DOHH2 (cell line): ENCODE data around the gene MSLN.

Source experiments
- H3F3A ChIP-seq: fragments of 200-600 bp; sonication (generic), shearing (Covaris generic); 2 replicates; pipeline ENCODE4 v1.6.0; 2016; ENCODE audit warnings: antibody characterized with exemption, mild to moderate bottlenecking; ENCODE audit not compliant: control insufficient read depth, insufficient read depth
- H3K27ac ChIP-seq: fragments of 200-600 bp; sonication (generic); 2 replicates; pipeline ENCODE4 v1.5.1; 2014; ENCODE audit warnings: low read depth, mild to moderate bottlenecking, low read length, moderate library complexity
- H3K27me3 ChIP-seq: fragments of 200-600 bp; sonication (generic); 2 replicates; pipeline ENCODE4 v1.6.1; 2014; ENCODE audit warnings: mild to moderate bottlenecking, low read length, mixed read lengths; ENCODE audit not compliant: control insufficient read depth
- H3K36me3 ChIP-seq: fragments of 200-600 bp; sonication (generic); 2 replicates; pipeline ENCODE4 v1.6.1; 2014; ENCODE audit warnings: mild to moderate bottlenecking, low read length, moderate library complexity, mixed read lengths; ENCODE audit not compliant: control insufficient read depth
- H3K4me1 ChIP-seq: fragments of 200-600 bp; sonication (generic); 2 replicates; pipeline ENCODE4 v1.6.1; 2014; ENCODE audit warnings: mild to moderate bottlenecking, low read length, mixed read lengths; ENCODE audit not compliant: control insufficient read depth
- H3K4me2 ChIP-seq: fragments of 200-600 bp; sonication (generic); 2 replicates; pipeline ENCODE4 v1.6.0; 2014; ENCODE audit warnings: mild to moderate bottlenecking, low read length, moderate library complexity
- H3K4me3 ChIP-seq: fragments of 200-600 bp; sonication (generic); 2 replicates; pipeline ENCODE4 v1.5.1; 2014; ENCODE audit warnings: mild to moderate bottlenecking, low read length, mixed read lengths
- H3K79me2 ChIP-seq: fragments of 200-600 bp; sonication (generic); 2 replicates; pipeline ENCODE4 v1.6.1; 2014; ENCODE audit warnings: mild to moderate bottlenecking, low read length, mixed read lengths; ENCODE audit not compliant: control insufficient read depth
- H3K9me2 ChIP-seq: fragments of 200-600 bp; sonication (generic); replicated peaks from 2 replicates; pipeline ENCODE4 v1.6.1; 2014; ENCODE audit warnings: mild to moderate bottlenecking, low read length, mixed read lengths; ENCODE audit not compliant: control insufficient read depth
- H3K9me3 ChIP-seq: fragments of 200-600 bp; sonication (generic); 2 replicates; pipeline ENCODE4 v1.6.1; 2014; ENCODE audit warnings: antibody characterized with exemption, low read length, mixed read lengths; ENCODE audit not compliant: control insufficient read depth, insufficient read depth
- H4K20me1 ChIP-seq: fragments of 200-600 bp; sonication (generic); 2 replicates; pipeline ENCODE4 v1.6.0; 2014; ENCODE audit warnings: low read depth, mild to moderate bottlenecking, antibody characterized with exemption, low read length, moderate library complexity; ENCODE audit not compliant: control insufficient read depth, insufficient read depth
- EZH2phosphoT487 ChIP-seq: fragments of 200-600 bp; sonication (generic); IDR thresholded peaks from 2 replicates; pipeline ENCODE4 v1.6.1; 2017; ENCODE audit warnings: borderline replicate concordance, mild to moderate bottlenecking, antibody characterized with exemption, low read length, moderate library complexity, mixed read lengths
- TF ChIP-seq, protein P1 (sequence below): fragments of 200-600 bp; sonication (generic); IDR thresholded peaks from one replicate; pipeline ENCODE4 v1.5.1; 2014; ENCODE audit warnings: antibody characterized with exemption, mild to moderate bottlenecking, low read depth, low read length; ENCODE audit not compliant: poor library complexity, severe bottlenecking

MSLN gene

DNA sequence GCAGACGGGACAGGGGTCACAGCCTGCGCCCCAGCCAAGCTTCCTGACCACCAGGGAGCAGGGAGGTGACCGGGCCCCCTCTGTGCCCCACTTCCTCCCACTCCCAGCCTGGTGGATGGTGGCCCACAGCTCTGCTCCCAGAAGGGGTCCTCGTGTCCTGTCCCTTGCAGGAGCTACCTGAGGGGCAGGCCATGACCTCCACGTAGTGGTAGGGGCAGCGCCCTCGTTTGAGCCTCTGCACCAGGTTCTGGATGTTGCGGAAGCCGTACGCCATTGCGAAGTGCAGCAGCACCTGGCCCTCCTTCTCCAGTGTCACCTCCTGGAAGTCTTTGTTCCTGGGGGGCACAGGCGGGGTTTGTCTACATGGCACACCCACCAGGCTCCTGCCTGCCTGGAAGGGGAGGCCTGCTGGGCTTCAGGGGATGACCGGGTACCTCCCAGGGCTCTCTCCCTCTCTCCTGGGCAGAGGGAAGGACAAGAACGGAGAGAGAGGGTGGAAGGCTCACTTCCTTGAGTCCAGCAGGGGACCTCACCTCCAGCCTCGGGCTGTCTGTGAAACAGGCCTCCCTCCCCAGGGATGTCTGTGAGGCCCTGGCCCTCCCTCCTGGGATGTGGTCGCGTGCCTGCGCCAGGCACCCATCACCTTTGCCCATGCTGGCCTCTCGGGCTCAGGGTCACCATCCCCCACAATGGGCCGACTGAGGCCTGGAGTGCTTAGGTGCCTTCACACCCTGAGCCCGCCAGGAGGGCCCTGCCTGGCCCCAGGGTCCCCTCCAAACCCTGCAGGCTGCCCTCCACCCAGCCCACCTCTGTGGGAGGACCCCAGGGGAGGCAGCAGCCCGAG lies 29.6 kb upstream of the MSLN start:
- H3K4me1 ChIP-seq, result peaks cover 56% of the 10 kb centered on the region
- H3K9me2 ChIP-seq, result no peaks in the 10 kb centered on the region
- H3K4me3 ChIP-seq, result no peak overlapping the region
- peaks cover 68% of the 10 kb centered on the region for H3K36me3 ChIP-seq
- H3F3A ChIP-seq, result peaks cover 5% of the 10 kb centered on the region; the same call in 1 of the 2 replicates
- no peaks in the 10 kb centered on the region for H3K9me3 ChIP-seq
- no peak overlapping the region for H3K4me2 ChIP-seq
- peak overlapping the region; percentile 56 for H3K27ac ChIP-seq
- peaks cover 11% of the 10 kb centered on the region for H3K79me2 ChIP-seq
- no peak for TF ChIP-seq EZH2phosphoT487
- TF ChIP-seq, protein P1, sequence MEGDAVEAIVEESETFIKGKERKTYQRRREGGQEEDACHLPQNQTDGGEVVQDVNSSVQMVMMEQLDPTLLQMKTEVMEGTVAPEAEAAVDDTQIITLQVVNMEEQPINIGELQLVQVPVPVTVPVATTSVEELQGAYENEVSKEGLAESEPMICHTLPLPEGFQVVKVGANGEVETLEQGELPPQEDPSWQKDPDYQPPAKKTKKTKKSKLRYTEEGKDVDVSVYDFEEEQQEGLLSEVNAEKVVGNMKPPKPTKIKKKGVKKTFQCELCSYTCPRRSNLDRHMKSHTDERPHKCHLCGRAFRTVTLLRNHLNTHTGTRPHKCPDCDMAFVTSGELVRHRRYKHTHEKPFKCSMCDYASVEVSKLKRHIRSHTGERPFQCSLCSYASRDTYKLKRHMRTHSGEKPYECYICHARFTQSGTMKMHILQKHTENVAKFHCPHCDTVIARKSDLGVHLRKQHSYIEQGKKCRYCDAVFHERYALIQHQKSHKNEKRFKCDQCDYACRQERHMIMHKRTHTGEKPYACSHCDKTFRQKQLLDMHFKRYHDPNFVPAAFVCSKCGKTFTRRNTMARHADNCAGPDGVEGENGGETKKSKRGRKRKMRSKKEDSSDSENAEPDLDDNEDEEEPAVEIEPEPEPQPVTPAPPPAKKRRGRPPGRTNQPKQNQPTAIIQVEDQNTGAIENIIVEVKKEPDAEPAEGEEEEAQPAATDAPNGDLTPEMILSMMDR, result no peak
- no peaks in the 10 kb centered on the region for H3K27me3 ChIP-seq
- H4K20me1 ChIP-seq, result no peaks in the 10 kb centered on the region

DNA sequence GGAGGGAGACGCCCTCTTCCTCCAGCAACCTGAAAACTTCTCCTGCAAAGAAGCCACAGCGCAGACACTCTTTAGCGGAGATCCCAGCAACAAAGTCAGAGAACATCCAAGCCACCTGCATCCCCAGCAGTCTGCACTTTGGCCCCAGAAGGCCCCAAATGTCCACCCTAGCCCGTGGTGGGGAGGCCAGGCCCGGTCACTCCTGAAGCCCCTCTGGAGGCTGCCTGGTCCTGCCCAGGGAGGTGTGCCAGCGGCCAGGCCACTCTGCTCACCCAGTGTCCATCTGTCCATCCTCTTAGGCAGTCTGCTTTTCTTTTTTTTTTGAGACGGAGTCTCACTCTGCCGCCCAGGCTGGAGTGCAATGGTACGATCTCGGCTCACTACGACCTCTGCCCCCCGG lies 28.2 kb upstream of the MSLN start:
- Histone ChIP-seq H3K79me2 (peaks cover 25% of the 10 kb centered on the region), H3K27me3 (no peaks in the 10 kb centered on the region), H4K20me1 (no peaks in the 10 kb centered on the region), H3K4me3 (no peak overlapping the region), H3F3A (peaks cover 3% of the 10 kb centered on the region; the same call in 1 of the 2 replicates), H3K36me3 (peaks cover 83% of the 10 kb centered on the region), H3K9me2 (no peaks in the 10 kb centered on the region), H3K4me2 (no peak overlapping the region; the same call in 1 of the 2 replicates), H3K9me3 (no peaks in the 10 kb centered on the region), H3K27ac (peak overlapping the region; percentile 56), H3K4me1 (peaks cover 62% of the 10 kb centered on the region)
- TF ChIP-seq EZH2phosphoT487, result no peak
- TF ChIP-seq, protein P1, result no peak

DNA sequence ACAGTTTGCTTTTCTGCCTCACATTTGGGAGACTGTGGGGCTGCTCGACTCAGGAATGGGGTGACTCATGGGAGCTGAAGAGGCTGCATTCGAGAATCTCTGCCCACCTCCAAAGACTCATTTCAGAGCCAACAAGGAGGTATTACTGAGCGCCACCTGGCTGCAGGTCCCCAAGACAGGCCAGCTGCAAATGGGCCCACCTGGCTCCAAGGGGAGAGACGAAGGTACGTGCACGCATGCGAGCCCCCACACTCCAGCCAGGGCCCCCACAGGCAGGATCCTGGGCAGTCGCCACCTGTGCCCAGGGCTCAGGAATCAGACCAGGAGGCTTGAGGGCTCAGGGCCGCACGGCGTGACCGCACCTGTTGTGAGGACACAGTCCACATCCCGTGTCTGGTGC lies 27.6 kb upstream of the MSLN start:
- peaks cover 87% of the 10 kb centered on the region for H3K36me3 ChIP-seq
- no peak overlapping the region for H3K4me3 ChIP-seq
- no peaks in the 10 kb centered on the region for H3K9me3 ChIP-seq
- no peak overlapping the region for H3K27ac ChIP-seq
- peaks cover 6% of the 10 kb centered on the region for H3F3A ChIP-seq
- peaks cover 27% of the 10 kb centered on the region for H3K79me2 ChIP-seq
- no peaks in the 10 kb centered on the region for H3K27me3 ChIP-seq
- no peak overlapping the region for H3K4me2 ChIP-seq
- H3K9me2 ChIP-seq, result no peaks in the 10 kb centered on the region
- H4K20me1 ChIP-seq, result no peaks in the 10 kb centered on the region
- peaks cover 68% of the 10 kb centered on the region for H3K4me1 ChIP-seq
- no peak for TF ChIP-seq EZH2phosphoT487
- TF ChIP-seq, protein P1, result peak; percentile 17
